Stimulated activated naive CD8-positive, alpha-beta T cell treated with anti-CD3 and anti-CD28 coated beads, Interleukin-15, Interleukin-2, amounts not matched to agents 100 ng/mL and 50 ng/mL, for 24 hours (primary cell): ENCODE results near the gene GPS1.
A peak's percentile ranks its signal among the peaks of the same experiment; 100 is the strongest.
"Not testable (repeated sequence)": the region's sequence is repeated elsewhere in the genome, so short reads cannot be mapped to it uniquely, and the experiment has no call there.

Source experiments
- H3K27ac Mint-ChIP-seq: one replicate; pipeline ENCODE4 v1.8.0; 2021; ENCODE audit warnings: mild to moderate bottlenecking, mixed read lengths
- H3K27me3 Mint-ChIP-seq: one replicate; pipeline ENCODE4 v1.8.0; 2021; ENCODE audit warnings: mixed read lengths
- H3K36me3 Mint-ChIP-seq: one replicate; pipeline ENCODE4 v1.8.0; 2021; ENCODE audit warnings: low read depth, mixed read lengths
- H3K4me1 Mint-ChIP-seq: one replicate; pipeline ENCODE4 v1.8.0; 2021; ENCODE audit warnings: low read depth, mixed read lengths
- H3K4me3 Mint-ChIP-seq: one replicate; pipeline ENCODE4 v1.8.0; 2021; ENCODE audit warnings: mild to moderate bottlenecking, mixed read lengths
- H3K9me3 Mint-ChIP-seq: one replicate; pipeline ENCODE4 v1.8.0; 2021; ENCODE audit warnings: mixed read lengths

Gene GPS1

GRCh38 chr17:82030470-82031302 is 21.0 kb upstream of the GPS1 start:
- H3K27ac Mint-ChIP-seq: no peak overlapping the region

DNA sequence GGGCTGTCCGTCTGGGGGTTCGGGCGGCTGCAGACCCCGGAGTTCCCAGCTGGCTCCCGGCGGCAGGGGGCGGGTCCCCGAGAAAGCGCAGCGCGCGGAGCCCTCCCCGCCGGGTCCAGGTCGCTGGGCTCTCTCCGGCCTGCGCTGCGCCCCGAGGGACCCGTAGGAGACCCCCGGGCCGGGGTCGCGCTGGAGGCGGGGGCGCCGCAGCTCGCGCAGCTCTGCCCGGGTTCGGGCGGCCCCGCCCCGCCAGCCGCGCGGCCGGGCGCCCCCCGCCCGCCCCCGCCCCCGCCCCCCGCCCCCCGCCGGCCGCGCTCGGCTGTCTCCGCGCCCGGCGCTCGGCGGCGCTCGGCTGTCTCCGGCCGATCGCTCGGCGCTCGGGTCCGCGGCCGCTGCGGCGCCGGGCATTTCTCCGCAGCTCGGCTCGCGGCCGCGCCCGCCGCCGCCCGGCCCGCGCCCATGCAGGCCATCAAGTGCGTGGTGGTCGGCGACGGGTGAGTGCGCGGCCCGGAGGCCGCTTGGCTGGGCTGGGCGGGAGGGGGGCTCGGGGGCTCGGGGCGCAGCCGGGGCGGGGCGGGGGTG is 20.3 kb upstream of the GPS1 start, which contains the start of gene RAC3:
TSS of gene RAC3 (plus strand) at position 376 of the 582 bp plus-strand sequence. CDS start at position 460, 84 bp downstream.
- peak within 1 kb of the TSS; percentile 72 for H3K4me3 Mint-ChIP-seq
- no peak within 1 kb of the TSS for H3K27ac Mint-ChIP-seq
- H3K27me3 Mint-ChIP-seq: no peaks in the 10 kb centered on the region
- H3K4me1 Mint-ChIP-seq: peaks cover 15% of the 10 kb centered on the region
- no peaks in the 10 kb centered on the region for H3K36me3 Mint-ChIP-seq
- H3K9me3 Mint-ChIP-seq: no peaks in the 10 kb centered on the region

More at GRCh38 chr17:82030470-82031302, 21.0 kb upstream of the GPS1 start:
- Mint-ChIP-seq H3K4me3 (peak overlapping the region; percentile 72), H3K27me3 (no peaks in the 10 kb centered on the region), H3K36me3 (no peaks in the 10 kb centered on the region), H3K4me1 (peaks cover 15% of the 10 kb centered on the region), H3K9me3 (no peaks in the 10 kb centered on the region)

DNA sequence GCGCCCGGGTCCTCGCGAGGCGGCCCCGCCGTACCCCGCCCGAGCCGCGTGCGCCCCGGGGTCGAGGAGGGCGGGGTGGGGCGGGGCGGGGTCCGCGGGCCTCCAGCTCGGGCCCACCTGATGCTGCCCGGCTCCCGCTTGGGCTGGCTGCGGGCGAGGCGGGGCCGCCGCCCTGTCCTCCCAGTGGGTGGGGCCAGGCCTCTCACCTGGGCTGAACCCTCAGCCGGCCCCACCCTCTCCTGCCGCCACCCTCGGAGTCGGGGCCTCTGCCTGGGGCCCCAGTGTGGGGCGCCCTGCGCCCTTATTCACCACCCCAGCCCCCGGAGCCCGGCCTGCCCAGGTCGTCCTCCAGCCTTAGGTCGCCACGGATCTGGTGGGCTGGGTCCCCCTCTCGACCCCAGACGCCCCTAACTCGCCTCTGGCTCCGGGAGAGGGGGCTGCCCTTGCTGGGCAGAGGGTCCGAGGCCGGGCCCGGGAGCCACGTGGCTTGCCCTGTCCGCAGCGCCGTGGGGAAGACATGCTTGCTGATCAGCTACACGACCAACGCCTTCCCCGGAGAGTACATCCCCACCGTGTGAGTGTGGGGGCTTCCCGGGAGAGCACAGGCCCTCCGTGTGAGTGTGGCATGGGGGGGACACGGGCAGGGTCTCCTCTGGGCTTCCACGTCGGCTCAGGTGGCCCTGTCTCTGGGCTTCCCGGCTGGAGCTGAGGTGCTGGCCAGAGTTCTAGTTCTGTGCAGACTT is 19.6 kb upstream of the GPS1 start:
- Mint-ChIP-seq H3K4me3 (peak overlapping the region; percentile 58), H3K27ac (no peak overlapping the region), H3K27me3 (no peaks in the 10 kb centered on the region), H3K36me3 (no peaks in the 10 kb centered on the region), H3K4me1 (peaks cover 15% of the 10 kb centered on the region), H3K9me3 (no peaks in the 10 kb centered on the region)

DNA sequence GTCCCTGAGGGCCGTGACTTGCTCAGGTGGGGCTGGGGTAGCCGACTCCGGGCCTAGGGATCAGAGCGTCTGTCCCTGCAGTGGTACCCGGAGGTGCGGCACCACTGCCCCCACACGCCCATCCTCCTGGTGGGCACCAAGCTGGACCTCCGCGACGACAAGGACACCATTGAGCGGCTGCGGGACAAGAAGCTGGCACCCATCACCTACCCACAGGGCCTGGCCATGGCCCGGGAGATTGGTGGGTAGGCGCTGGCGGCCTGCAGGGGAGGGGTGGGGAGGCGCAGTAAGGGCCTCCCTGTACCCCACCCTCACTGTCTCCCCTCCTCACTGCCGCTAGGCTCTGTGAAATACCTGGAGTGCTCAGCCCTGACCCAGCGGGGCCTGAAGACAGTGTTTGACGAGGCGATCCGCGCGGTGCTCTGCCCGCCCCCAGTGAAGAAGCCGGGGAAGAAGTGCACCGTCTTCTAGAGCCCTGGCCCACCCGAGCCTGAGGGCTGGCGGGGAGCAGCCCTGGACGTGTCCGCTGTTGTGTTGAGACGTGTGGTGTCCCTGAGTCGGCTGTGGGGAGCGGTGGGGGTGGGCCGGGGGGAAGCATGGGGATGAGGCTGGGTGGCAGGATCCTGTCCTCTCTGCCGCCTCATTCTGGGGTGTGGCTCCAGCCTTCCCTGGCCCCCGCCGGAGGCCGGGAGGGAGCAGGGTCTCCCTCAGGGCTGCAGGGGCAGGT is 18.2 kb upstream of the GPS1 start:
- Mint-ChIP-seq H3K9me3 (no peaks in the 10 kb centered on the region), H3K36me3 (no peaks in the 10 kb centered on the region), H3K27me3 (no peaks in the 10 kb centered on the region), H3K4me3 (no peak overlapping the region), H3K4me1 (peaks cover 22% of the 10 kb centered on the region), H3K27ac (no peak overlapping the region)

DNA sequence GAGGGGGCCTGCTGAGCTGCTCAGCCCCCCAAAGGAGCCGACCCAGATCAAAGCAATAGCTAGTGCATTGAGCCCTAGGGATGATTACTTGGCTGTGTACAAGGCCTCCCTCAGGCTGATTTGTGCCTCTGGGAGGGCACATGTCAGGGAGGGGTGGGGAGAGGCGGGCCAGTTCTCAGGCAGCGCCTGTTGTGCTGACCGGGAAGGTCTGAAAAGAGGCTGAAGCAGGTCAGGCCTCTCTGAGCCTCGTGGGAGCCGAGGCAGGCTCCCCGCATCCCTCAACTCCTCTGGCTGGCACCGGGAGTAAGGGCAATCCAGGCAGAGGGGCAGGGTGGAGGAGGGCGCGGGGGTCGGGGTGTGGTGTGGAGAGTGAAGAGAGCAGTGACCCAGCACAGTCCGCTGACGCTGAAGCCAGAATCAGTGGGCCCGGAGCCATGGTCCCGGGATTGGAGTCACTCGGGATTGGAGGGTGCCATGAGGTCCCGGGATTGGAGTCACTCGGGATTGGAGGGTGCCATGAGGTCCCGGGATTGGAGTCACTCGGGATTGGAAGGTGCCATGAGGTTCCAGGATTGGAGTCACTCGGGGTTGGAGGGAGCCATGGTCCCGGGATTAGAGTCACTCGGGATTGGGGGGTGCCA is 17.2 kb upstream of the GPS1 start:
- Mint-ChIP-seq H3K36me3 (no peaks in the 10 kb centered on the region), H3K27me3 (no peaks in the 10 kb centered on the region), H3K9me3 (no peaks in the 10 kb centered on the region), H3K4me3 (no peak overlapping the region), H3K4me1 (peaks cover 28% of the 10 kb centered on the region), H3K27ac (no peak overlapping the region)

- Mint-ChIP-seq H3K36me3 (no peaks in the 10 kb centered on the region), H3K27me3 (no peaks in the 10 kb centered on the region), H3K4me1 (peaks cover 22% of the 10 kb centered on the region), H3K4me3 (peak overlapping the region; percentile 74), H3K27ac (no peak overlapping the region), H3K9me3 (no peaks in the 10 kb centered on the region)
Observed at GRCh38 chr17:82035488-82035887, 16.2 kb upstream of the GPS1 start.

DNA sequence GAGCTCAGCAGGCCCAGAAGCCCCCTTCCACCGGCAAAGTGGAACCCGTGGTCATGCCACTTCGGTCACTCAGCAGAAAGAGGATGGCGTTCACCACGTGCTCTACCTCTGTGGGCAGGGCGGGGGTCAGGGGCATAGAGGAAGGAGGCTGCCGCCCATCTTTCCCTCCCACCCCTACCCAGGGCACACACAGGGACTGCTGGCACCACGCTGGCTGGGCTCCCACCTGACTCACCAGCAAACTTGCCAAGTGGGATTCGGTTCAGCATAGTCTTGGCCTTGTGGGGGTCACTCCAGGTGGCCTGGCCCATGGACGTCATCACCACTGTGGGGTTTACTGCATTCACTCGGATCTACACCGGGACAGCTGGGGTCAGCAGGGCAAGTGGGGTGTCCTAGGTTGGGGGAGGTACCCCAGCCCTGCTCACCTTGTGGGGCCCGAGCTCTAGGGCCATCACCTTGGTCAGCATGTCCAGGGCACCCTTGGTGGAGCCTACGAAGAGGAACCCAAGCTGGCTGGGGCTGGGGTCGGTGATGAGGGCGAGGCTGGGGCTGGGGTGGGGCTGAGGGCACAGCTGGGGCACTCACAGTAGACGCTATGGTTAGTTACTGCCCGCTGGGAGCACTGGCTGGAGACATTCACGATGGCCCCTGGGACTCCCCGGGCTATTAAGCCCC is 15.6 kb upstream of the GPS1 start:
- Mint-ChIP-seq H3K4me1 (peaks cover 20% of the 10 kb centered on the region), H3K9me3 (no peaks in the 10 kb centered on the region), H3K36me3 (no peaks in the 10 kb centered on the region), H3K4me3 (peak overlapping the region; percentile 74), H3K27ac (no peak overlapping the region), H3K27me3 (no peaks in the 10 kb centered on the region)

- H3K9me3 Mint-ChIP-seq: no peaks in the 10 kb centered on the region
- no peaks in the 10 kb centered on the region for H3K36me3 Mint-ChIP-seq
- no peaks in the 10 kb centered on the region for H3K27me3 Mint-ChIP-seq
- H3K4me3 Mint-ChIP-seq: peak overlapping the region; percentile 74
- H3K4me1 Mint-ChIP-seq: peaks cover 20% of the 10 kb centered on the region
- no peak overlapping the region for H3K27ac Mint-ChIP-seq
Observed at GRCh38 chr17:82036634-82037091, 15.0 kb upstream of the GPS1 start.

GRCh38 chr17:82037092-82037888 is 14.4 kb upstream of the GPS1 start, which contains the start of gene DCXR:
TSS of gene DCXR (minus strand) at chr17:82037697. CDS start at chr17:82037682, 15 bp downstream.
- Mint-ChIP-seq H3K4me1 (peaks cover 20% of the 10 kb centered on the region), H3K9me3 (no peaks in the 10 kb centered on the region), H3K27ac (peak within 1 kb of the TSS; percentile 86), H3K4me3 (peak within 1 kb of the TSS; percentile 75), H3K27me3 (no peaks in the 10 kb centered on the region), H3K36me3 (no peaks in the 10 kb centered on the region)

DNA sequence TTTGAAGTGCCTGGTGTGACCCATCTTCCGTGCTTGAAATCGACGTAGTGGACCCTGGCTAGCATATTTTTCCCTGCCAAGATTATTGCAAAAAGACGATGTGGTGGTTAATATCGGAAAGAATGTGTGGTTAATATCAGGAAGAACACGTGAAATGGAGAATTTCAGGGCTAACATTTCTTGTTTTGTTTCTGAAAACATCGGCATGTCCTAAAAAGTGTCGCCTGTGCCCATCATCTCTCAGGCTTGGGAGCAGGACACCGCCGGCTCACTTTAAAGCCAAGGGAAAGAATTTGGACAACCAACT is 13.9 kb upstream of the GPS1 start:
- peak overlapping the region; percentile 86 for H3K27ac Mint-ChIP-seq
- no peaks in the 10 kb centered on the region for H3K27me3 Mint-ChIP-seq
- H3K4me3 Mint-ChIP-seq: peak overlapping the region; percentile 75
- no peaks in the 10 kb centered on the region for H3K36me3 Mint-ChIP-seq
- peaks cover 20% of the 10 kb centered on the region for H3K4me1 Mint-ChIP-seq
- H3K9me3 Mint-ChIP-seq: no peaks in the 10 kb centered on the region

DNA sequence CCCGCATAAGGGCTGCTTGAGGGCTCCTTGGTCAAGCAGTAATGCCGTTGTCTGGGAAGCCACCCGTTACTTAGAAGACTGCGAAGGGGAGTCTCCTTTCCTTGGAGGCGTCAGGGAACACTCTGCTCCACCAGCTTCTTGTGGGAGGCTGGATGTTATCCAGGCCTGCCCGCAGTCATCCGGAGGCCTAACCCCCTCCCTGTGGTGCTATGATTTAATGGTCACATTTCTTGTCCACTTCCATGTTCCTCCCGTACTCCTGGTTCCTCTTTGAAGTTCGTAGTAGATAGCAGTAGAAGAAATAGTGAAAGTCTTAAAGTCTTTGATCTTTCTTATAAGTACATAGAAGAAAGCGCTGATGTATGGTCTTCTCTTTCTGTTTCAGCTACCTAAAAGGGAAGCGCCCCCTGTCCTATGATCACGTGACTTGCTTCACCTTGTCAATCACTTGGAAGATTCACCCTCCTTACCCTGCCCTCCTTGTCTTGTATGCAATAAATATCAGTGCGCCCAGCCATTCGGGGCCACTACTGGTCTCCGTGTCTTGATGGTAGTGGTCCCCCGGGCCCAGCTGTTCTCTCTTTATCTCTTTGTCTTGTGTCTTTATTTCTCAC is 12.8 kb upstream of the GPS1 start:
- peaks cover 20% of the 10 kb centered on the region for H3K4me1 Mint-ChIP-seq
- not testable (repeated sequence) for H3K4me3 Mint-ChIP-seq, H3K36me3 Mint-ChIP-seq, H3K9me3 Mint-ChIP-seq, H3K27me3 Mint-ChIP-seq, H3K27ac Mint-ChIP-seq

DNA sequence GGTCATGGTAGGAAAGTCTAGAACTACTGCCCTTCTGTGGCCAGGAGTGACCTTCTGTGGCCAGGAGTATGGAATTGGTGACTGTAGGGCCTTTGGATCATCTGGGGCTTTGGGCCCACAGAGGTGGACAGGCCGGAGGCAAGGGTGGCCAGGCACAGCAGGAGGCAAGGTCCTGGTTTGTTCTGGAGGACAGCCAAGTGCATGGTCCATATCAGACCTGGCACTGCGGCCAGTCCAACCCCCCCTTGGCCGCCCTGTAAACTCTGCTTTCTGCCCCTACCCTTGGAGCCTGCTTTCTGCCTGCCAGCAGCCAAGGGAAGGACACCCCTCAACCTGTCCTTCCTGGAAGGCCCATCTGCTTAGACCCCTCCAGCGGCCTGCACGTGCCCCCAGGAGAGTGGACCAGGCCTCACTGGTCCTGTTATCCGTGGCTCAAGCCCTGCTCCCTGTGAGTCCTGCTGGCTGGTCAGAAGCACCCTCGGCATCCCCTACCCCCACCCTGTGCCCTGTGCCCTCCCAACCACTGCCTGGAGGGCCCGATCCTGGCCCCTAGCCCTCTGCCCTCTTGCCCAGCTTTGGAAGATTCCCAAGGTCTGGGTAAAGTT is 11.9 kb upstream of the GPS1 start:
- Mint-ChIP-seq H3K4me3 (no peak overlapping the region), H3K27ac (no peak overlapping the region), H3K9me3 (no peaks in the 10 kb centered on the region), H3K27me3 (no peaks in the 10 kb centered on the region), H3K36me3 (no peaks in the 10 kb centered on the region), H3K4me1 (peaks cover 20% of the 10 kb centered on the region)
